Endothelial cell of umbilical vein (primary cell): ENCODE results near the gene ATIC. TPM values are rescaled to one million over a fixed set of nuclear protein-coding genes. Genes with fewer than 3 reads are reported as not detected.

ENCODE experiments used
- BruUV-seq: library from RNA; stranded (reverse); fragments of 400-500 nt; replicated peaks from 2 replicates; lab custom pipeline; 2021; lab: Mats Ljungman, UMichigan
- CTCF ChIA-PET: fragments of 300-600, 350-600 bp; sonication (Branson Sonifier 250); formaldehyde crosslinking; loops from one replicate; lab custom pipeline; 2021; ENCODE audit warnings: antibody characterized with exemption, inconsistent platforms; lab: Charles Lee
- POLR2A ChIA-PET: fragments of 300-600, 350-600 bp; sonication (Branson Sonifier 250); formaldehyde crosslinking; loops from one replicate; lab custom pipeline; 2021; ENCODE audit warnings: antibody characterized with exemption, inconsistent platforms; lab: Charles Lee
- DNase-seq: peaks from one replicate; pipeline ENCODE4 v3.0.0-alpha.2; 2011; ENCODE audit warnings: low read depth, low spot score
- FAIRE-seq: peaks from 2 replicates; lab custom pipeline; 2011; peaks lifted over from hg19 to GRCh38; lab: Jason Lieb, UNC
- H2AFZ ChIP-seq: 2 replicates; pipeline ENCODE4 v1.6.0; 2012; ENCODE audit warnings: low read depth, low read length, control low read depth, inconsistent platforms
- H3K27ac ChIP-seq: 2 replicates; pipeline ENCODE4 v1.5.1; 2011; ENCODE audit warnings: low read depth, mild to moderate bottlenecking, control low read depth, low read length, moderate library complexity; ENCODE audit not compliant: insufficient read depth
- H3K27me3 ChIP-seq, 2 experiments: 2 replicates each; pipeline versions ENCODE4 v1.6.0 to v1.6.1; 2011; ENCODE audit warnings: low read length in 2 of 2, mixed read lengths in 1 of 2; ENCODE audit not compliant: control insufficient read depth in 2 of 2, insufficient read depth in 2 of 2
- H3K36me3 ChIP-seq, 2 experiments: 2 replicates in 1 of 2; 3 replicates in 1 of 2; pipeline ENCODE4 v1.5.1; 2011; ENCODE audit warnings: low read length in 2 of 2, mild to moderate bottlenecking in 1 of 2, moderate library complexity in 1 of 2; ENCODE audit not compliant: control insufficient read depth in 2 of 2, insufficient read depth in 2 of 2; ENCODE audit errors: extremely low read depth in 1 of 2
- H3K4me1 ChIP-seq: 3 replicates; pipeline ENCODE4 v1.5.1; 2011; ENCODE audit warnings: mild to moderate bottlenecking, low read length; ENCODE audit not compliant: control insufficient read depth, insufficient read depth; ENCODE audit errors: extremely low read depth
- H3K4me2 ChIP-seq: 2 replicates; pipeline ENCODE4 v1.6.1; 2011; ENCODE audit warnings: low read length, control low read depth, mixed read lengths; ENCODE audit not compliant: insufficient read depth
- H3K4me3 ChIP-seq, 3 experiments: fragments of 200-600 bp in 1 of 3; sonication (generic), shearing (Covaris generic) in 1 of 3; replicated peaks in 1 of 3; 2 replicates each; pipeline ENCODE4 v1.5.1; 2011 to 2016; ENCODE audit warnings: control low read depth in 3 of 3, low read length in 3 of 3, mild to moderate bottlenecking in 2 of 3, inconsistent platforms in 1 of 3, low read depth in 1 of 3, moderate library complexity in 1 of 3; ENCODE audit not compliant: insufficient read depth in 1 of 3
- H3K79me2 ChIP-seq: 2 replicates; pipeline ENCODE4 v1.6.0; 2012; ENCODE audit warnings: low read length, inconsistent platforms; ENCODE audit not compliant: control insufficient read depth, insufficient read depth
- H3K9ac ChIP-seq: replicated peaks from 2 replicates; pipeline ENCODE3; 2011; ENCODE audit warnings: low read length, control low read depth; ENCODE audit not compliant: insufficient read depth; ENCODE audit errors: extremely low read depth
- H3K9me1 ChIP-seq: replicated peaks from 3 replicates; pipeline ENCODE4 v1.6.0; 2011; ENCODE audit warnings: mild to moderate bottlenecking, low read length; ENCODE audit not compliant: control insufficient read depth, insufficient read depth; ENCODE audit errors: extremely low read depth
- H3K9me3 ChIP-seq: replicated peaks from 2 replicates; pipeline ENCODE4 v1.5.1; 2012; ENCODE audit warnings: low read length, inconsistent platforms; ENCODE audit not compliant: control insufficient read depth, insufficient read depth
- H4K20me1 ChIP-seq: replicated peaks from 2 replicates; pipeline ENCODE3; 2011; ENCODE audit warnings: mild to moderate bottlenecking, low read length; ENCODE audit not compliant: control insufficient read depth, insufficient read depth; ENCODE audit errors: extremely low read depth
- CTCF ChIP-seq, 2 donors: IDR thresholded peaks; 1 replicate in 1 of 2; 2 replicates in 1 of 2; pipeline ENCODE4 v1.5.1; 2011; ENCODE audit warnings: low read length in 2 of 2, mild to moderate bottlenecking in 2 of 2, moderate library complexity in 2 of 2, control low read depth in 1 of 2, inconsistent platforms in 1 of 2, low read depth in 1 of 2; ENCODE audit not compliant: insufficient read depth in 1 of 2; ENCODE audit errors: extremely low read depth in 1 of 2
- EZH2 ChIP-seq: IDR thresholded peaks from 2 replicates; pipeline ENCODE4 v1.6.1; 2012; ENCODE audit warnings: borderline replicate concordance, low read depth, mild to moderate bottlenecking, moderate library complexity, low read length, inconsistent platforms; ENCODE audit not compliant: severe bottlenecking
- FOS ChIP-seq: IDR thresholded peaks from 2 replicates; pipeline ENCODE4 v1.6.1; 2011; ENCODE audit warnings: mild to moderate bottlenecking, low read length, moderate library complexity, borderline replicate concordance; ENCODE audit not compliant: insufficient read depth
- GATA2 ChIP-seq: IDR thresholded peaks from 2 replicates; pipeline ENCODE4 v1.7.0; 2011; ENCODE audit warnings: low read depth, mild to moderate bottlenecking, moderate library complexity, mixed read lengths, low read length; ENCODE audit not compliant: insufficient read length, insufficient read depth
- JUN ChIP-seq: IDR thresholded peaks from 2 replicates; pipeline ENCODE4 v1.6.1; 2011; ENCODE audit warnings: borderline replicate concordance, low read depth; ENCODE audit not compliant: insufficient read length, insufficient read depth
- MAX ChIP-seq: IDR thresholded peaks from 2 replicates; pipeline ENCODE4 v1.6.1; 2011; ENCODE audit not compliant: insufficient read depth, insufficient read length
- MYC ChIP-seq: IDR thresholded peaks from one replicate; pipeline ENCODE4 v1.6.1; 2011; ENCODE audit warnings: mild to moderate bottlenecking, low read depth, low read length
- POLR2A ChIP-seq: IDR thresholded peaks from 2 replicates; pipeline ENCODE4 v1.6.1; 2012; ENCODE audit warnings: low read depth, mild to moderate bottlenecking, control low read depth, low read length
- POLR2AphosphoS5 ChIP-seq: IDR thresholded peaks from 2 replicates; pipeline ENCODE4 v1.6.1; 2012; ENCODE audit warnings: low read depth, mild to moderate bottlenecking, control low read depth, low read length, moderate library complexity; ENCODE audit not compliant: insufficient read depth
- dilution Hi-C: fragments of 300-500 bp; cut with MboI; formaldehyde crosslinking; loops from one replicate; pipeline ENCODE4 v1.15.0; 2019; ENCODE audit warnings: low sequenced_read_pairs; ENCODE audit not compliant: extremely low pct_ligation_motif_present
- intact Hi-C: fragments of 100-400 bp; cut with micrococcal nuclease; formaldehyde crosslinking; loops from one replicate; pipeline ENCODE4 v1.10.0; 2022
- polyA plus RNA-seq, 4 experiments: library from polyadenylated mRNA; depleted of rRNA in 3 of 4; stranded (reverse) in 3 of 4; unstranded in 1 of 4; fragments of >200 nt; gene quantifications; 2 replicates each; pipeline versions ENCODE4 v1.2.1 to v1.2.3, GENCODE V29; 2011 to 2012; ENCODE audit warnings: missing spikeins in 1 of 4
- total RNA-seq: library from RNA; stranded (reverse); gene quantifications from 2 replicates; pipeline ENCODE4 v1.2.3, GENCODE V29; 2021

Gene ATIC
- total and polyA plus RNA-seq, 2 donors (not counting 3 experiments of a cell fraction or from before 2014, with no cell fraction given) = 29.5 to 80.2 TPM

- BruUV-seq = no TSS peak
- Histone ChIP-seq H3K4me1 (no peaks in the 10 kb centered on the region), H3K4me2 (no peak overlapping the region), H3K9me3 (no peaks in the 10 kb centered on the region), H3K79me2 (no peaks in the 10 kb centered on the region), H3K4me3 (no peak overlapping the region), H2AFZ (no peak overlapping the region), H3K27ac (no peak overlapping the region), H3K36me3 (peaks cover 44 to 45% of the 10 kb centered on the region in 2 experiments), H3K9me1 (no peaks in the 10 kb centered on the region), H3K27me3 (no peaks in the 10 kb centered on the region), H4K20me1 (no peaks in the 10 kb centered on the region), H3K9ac (no peak overlapping the region)
- dilution Hi-C loops (no loop called here), intact Hi-C loops (loop anchor here (5.0 kb wide), 1 partner anchor 37 kb away; no protein-coding TSS in a partner anchor)
- POLR2A ChIA-PET = no interaction called here
- CTCF ChIA-PET = no interaction called here
- DNase-seq = no peak
- FAIRE-seq = no peak
- TF ChIP-seq FOS (no peak), POLR2A (no peak), MYC (no peak), CTCF (IDR thresholded peaks at IDR 0.05; ENCODE audit: extremely low read depth in 1 of 2, insufficient read depth in 1 of 2, low read depth in 1 of 2, low read length in 2 of 2) (no peak), POLR2AphosphoS5 (no peak), MAX (no peak), EZH2 (no peak), JUN (no peak), GATA2 (no peak)
Observed at GRCh38 chr2:215360596-215360995, 48.7 kb downstream of the ATIC start.
